SKM-1 treated with dmso at 0.1 percent for 144 hours (cell line): ENCODE data around the gene PRKAR2A.
"Not testable (repeated sequence)": the region's sequence is repeated elsewhere in the genome, so short reads cannot be mapped to it uniquely, and the experiment has no call there.

ENCODE experiments used
- DNase-seq: peaks from one replicate; lab custom pipeline; 2025; ENCODE audit not compliant: unreplicated experiment; lab: John Stamatoyannopoulos, UW

Gene PRKAR2A

GRCh38 chr3:48782046-48782445 lies 65.6 kb downstream of the PRKAR2A start:
- no peak for DNase-seq

DNA sequence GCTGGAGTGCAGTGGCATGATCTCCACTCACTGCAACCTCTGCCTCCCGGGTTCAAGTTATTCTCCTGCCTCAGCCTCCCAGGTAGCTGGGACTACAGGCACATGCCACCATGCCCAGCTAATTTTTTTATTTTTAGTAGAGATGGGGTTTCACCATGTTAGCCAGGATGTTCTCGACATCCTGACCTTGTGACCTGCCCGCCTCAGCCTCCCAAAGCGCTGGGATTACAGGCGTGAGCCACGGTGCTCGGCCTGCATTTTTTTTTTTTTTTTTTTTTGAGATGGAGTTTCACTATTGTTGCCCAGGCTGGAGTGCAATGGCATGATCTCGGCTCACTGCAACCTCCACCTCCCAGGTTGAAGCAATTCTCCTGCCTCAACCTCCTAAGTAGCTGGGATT lies 69.1 kb downstream of the PRKAR2A start:
- DNase-seq = not testable (repeated sequence)

GRCh38 chr3:48776854-48777253 lies 70.8 kb downstream of the PRKAR2A start:
- DNase-seq = no peak

DNA sequence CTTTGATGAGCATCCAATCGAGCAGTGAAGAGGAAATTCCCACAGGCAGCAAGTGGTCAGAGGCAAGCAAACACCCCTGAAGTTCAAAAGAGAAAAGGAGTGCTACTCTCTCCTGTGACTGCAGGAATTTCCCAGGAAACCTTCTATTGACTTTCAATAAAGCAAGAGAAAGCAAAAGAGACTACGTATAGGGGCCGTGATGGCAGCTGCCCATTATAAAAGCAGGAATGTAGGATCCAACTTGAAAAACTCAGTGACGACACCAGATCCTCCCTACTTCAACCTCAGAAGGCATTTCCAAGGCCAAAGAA lies 77.5 kb downstream of the PRKAR2A start:
- no peak for DNase-seq

DNA sequence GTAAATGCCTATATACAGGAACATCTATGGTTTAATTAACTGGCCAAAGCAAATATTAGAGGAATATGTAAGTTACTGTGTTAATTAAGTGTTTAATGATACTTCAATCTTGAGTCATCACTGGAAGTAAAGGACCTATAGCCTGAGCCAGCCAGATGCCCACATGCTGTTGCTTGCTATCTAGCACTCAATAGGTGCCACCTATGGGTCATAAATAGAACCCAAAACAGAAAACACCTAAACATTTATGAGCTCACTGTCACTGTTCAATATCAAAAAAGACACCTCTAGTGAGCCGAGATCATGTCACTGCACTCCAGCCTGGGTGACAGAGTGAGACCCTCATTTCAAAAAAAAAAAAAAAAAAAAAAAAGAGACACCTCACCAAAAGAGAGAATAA lies 82.3 kb downstream of the PRKAR2A start:
- no peak for DNase-seq

GRCh38 chr3:48762816-48763215 lies 84.9 kb downstream of the PRKAR2A start:
- DNase-seq = no peak

DNA sequence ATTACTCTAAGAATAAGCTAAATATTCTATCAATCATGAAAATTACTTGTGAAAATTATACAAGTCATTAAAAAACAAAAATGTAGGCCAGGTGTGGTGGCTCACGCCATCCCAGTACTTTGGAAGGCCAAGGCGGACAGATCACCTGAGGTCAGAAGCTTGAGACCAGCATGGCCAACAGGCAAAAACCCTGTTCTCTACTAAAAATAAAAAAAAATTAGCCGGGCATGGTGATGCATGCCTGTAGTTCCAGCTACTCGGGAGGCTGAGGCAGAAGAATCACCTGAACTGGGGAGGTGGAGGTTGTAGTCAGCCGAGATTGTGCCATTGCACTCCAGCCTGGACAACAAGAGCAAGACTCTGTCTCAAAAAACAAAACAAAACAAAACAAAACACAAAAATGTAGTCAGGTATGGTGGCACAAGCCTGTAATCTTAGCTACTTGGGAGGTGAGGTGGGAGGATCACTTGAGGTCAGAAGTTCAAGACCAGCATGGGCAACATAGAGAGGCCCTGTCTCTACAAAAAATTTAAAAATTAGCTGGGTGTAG lies 87.6 kb downstream of the PRKAR2A start:
- DNase-seq = not testable (repeated sequence)

- DNase-seq = not testable (repeated sequence)
Measured at GRCh38 chr3:48759531-48759930, 88.1 kb downstream of the PRKAR2A start.

DNA sequence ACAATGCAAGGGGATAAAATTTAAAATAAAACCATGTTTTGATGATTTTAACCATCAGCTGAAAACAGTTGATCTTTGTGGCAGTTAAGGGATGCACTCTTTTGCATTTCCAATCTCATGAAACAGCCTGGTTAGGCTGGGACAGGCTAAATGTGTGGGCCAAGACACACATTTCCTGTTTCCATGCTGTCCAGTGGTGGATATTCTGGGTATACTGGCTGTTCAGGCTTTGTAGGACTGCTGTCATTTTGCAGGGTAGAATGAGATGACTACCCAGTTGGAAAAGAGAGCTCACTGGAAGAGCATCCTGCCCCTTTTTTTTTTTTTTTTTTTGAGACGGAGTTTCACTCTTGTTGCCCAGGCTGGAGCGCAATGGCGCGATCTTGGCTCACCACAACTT lies 88.6 kb downstream of the PRKAR2A start:
- DNase-seq = no peak

DNA sequence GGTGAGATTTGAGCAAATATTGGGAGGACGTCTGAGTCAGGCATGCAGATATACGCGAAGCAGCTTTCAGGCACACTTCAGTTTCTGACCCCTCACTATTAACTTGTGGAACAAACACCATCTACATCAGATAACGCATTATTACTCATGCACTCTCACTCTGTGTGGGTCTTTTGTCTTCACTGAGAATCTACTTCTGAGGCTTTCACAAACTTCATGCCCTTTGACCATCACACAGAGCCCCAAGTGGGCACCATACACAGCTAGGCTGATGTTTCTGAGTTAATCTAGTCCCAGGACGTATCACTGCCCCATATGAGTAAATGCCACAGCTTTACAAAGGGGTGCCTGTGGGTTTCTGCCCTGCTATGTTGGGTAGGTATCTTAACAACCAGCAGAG lies 91.0 kb downstream of the PRKAR2A start:
- no peak for DNase-seq

DNA sequence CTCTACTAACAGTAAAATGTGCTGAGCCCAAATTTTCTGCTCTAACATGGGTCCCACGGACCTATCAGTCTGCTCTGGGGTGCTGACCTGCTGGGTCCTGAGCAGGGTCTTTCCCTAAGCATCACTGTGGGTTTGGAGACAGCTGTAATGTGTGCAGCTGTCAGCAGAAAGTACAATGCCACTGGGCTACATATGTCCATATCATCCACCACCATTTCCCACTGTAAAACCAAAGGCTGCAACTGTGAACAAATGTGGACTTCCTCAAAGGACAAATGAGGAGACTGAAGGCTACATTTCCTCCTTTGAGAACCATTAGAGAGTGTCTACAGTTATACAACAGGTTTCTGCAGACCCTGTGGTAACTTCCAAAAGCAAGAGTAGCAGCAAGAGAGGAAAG lies 96.8 kb downstream of the PRKAR2A start:
- DNase-seq = no peak

GRCh38 chr3:48748754-48749153 lies 98.9 kb downstream of the PRKAR2A start:
- no peak for DNase-seq

GRCh38 chr3:48747706-48748105 lies 100.0 kb downstream of the PRKAR2A start:
- DNase-seq = no peak

GRCh38 chr3:48747015-48747615 lies 100.6 kb downstream of the PRKAR2A start:
- no peak for DNase-seq

GRCh38 chr3:48743773-48744172 lies 103.9 kb downstream of the PRKAR2A start:
- DNase-seq = no peak

- DNase-seq = not testable (repeated sequence)
Measured at GRCh38 chr3:48741226-48741625, 106.4 kb downstream of the PRKAR2A start.

DNA sequence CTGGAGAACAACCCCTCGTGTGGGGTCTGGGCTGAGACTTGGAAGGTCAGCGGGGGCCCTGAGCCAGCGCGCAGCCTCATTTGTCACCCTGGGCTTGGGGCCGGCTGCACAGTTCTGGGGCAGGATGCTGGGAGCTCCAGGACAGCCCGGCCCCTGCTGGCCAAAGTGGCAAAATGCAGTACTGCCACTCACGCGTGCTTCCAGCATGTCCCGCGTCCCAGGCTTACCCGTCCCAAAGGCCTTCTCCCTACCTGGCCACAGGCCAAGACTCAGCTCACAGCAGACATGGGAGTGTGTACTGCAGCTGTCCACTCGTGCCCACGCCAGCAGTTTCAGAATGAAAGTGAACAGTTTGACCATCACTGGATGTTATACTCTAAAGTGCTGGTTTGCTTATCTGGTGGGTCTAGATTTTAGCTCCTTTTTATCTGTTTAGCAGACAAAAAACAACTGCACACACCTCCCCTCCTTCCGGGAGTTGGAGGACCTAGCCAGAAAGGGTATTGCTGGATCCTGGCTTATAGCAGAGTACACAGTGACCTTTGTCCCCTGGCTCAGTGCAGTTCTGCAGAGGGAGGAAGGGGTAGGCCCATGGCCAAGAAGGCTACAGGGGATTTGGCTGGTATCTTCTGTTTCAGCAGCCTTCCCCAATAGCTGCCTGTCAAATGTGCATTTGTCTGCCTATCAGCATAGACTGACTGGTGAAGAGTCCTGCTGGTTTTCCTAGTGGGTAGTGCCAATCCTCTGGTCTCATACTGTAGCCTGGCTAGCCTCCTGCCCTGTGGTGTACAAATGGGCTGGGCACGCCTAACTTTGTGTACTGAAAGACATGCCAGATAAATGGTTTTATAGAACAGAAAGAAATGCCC lies 107.5 kb downstream of the PRKAR2A start:
- no peak for DNase-seq

DNA sequence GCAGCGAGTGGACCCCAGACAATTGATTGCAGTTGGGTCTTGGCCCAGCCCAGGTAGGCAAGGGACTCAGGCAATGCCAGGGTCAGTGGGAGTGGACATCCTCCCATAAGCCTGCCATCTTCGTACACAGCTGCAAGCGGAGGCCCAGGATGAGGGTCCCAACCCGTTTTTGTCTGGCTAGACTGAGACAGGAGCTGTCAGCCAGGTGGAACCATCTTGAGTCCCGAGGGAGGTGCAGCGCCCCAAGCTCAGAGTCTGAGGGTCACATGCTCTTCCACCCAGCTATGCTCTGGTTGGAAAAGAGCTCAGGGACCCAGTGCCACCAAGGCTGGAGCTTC lies 108.1 kb downstream of the PRKAR2A start:
- no peak for DNase-seq

DNA sequence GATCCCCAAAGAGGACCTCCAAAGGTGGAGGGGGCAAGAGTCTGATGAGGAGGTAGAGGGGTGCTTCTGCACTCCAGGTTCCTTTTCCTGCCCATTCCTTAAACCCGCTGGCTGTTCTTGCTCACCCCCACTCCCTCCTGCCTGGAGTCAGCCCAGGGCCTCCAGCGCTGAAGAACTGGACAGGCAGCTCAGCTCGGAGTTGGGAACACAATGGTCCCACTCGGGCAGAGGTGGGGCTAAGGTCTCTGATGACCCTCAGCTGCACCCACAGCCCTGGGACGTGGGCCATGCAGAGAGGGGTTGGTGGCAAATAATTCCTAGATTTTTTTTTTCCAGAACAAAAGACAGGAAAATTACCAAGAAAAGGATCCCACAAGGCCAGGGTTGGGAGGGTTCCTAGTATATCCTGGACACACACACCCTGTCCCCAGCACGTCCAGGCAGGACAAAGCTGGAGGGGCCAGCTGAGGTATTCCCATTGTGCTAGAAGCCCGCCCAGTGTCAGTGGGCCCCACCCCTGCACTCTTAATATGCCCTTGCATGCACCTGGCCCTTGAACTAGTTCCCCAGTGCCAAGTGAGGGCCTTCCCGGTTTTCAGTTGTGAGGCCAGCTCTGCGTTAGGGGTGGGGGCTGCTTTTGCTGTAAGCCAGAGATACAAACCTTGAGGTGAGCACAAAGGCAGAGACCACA lies 108.6 kb downstream of the PRKAR2A start:
- no peak for DNase-seq

DNA sequence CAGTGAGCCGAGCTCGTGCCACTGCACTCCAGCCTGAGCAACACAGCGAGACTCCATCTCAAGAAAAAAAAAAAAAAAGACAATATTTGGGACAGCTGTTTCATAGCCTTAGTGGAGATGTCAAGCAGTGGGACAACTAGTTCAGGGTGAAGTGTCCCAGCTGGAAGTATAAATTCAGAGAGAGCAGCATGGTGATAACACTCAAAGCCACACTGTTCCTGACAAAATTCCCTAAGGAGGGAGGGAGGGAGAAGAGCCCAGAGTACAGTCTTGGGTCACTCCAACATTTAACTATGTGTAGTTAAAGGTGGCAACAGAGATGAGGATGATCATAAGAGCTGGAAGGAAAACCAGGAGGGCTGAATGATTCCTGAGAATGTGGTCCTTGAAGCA lies 109.5 kb downstream of the PRKAR2A start:
- DNase-seq = no peak

GRCh38 chr3:48735075-48735767 lies 112.5 kb downstream of the PRKAR2A start:
- not testable (repeated sequence) for DNase-seq
